ENCODE data around the gene KRI1.
A peak's percentile ranks its signal among the peaks of the same experiment; 100 is the strongest.

KRI1 gene

DNA sequence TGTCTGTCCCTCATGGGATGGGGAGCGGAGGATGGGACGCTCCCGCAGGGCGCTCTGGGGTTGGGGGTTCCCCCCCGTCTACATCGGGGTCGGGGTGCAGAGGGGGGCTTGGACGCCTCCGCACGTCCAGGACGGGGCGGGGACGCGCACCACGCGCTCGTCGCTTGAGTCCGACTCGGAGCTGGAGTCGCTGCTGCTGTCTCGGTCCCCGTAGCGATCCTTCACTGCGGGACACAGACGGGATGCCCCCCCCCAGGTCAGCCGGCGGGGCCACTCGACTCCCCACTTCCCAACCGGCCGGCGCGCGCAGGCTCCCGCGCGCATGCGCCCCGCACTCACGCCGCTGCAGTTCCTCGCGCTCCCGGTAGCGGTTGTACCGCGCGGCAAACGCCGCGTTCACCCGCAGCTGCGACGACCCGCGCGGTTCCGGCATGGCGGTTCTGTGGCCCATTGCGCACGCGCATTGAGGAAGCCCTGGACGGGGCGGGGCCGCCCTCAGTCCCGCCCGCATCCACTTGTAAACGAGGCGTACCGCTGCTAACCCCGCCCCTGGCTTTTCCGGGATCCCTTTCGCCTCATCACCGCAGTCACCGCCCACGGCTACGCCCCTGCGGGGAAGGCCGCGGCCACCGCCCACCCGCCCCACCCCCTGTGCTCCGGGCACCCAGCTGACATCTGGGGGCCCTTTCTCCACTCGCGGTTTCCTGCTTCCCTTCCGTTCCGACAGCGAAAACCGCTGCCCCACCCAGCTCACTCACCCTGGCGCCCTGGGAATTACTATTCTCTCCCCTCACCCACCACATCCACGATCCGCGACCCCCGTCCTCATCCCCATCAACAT is at the start of gene KRI1:
KRI1 (minus strand) TSS at position 444 of the 841 bp plus-strand sequence; CDS start at position 433, 11 bp downstream.
- peaks cover 6% of the 10 kb centered on the region for H3K36me3 ChIP-seq (ENCODE audit: control insufficient read depth, insufficient read depth, low read length, severe bottlenecking)
- H3K4me3 ChIP-seq (ENCODE audit: low read length): peak within 1 kb of the TSS; percentile 92
- DNase-seq (ENCODE audit: low read depth): peak; percentile 99
- H3K9ac ChIP-seq (ENCODE audit: low read length): peak within 1 kb of the TSS; percentile 93
- no peaks in the 10 kb centered on the region for H3K9me3 ChIP-seq (ENCODE audit: control insufficient read depth, low read length)
- H3K27me3 ChIP-seq (replicated peaks; ENCODE audit: control insufficient read depth, insufficient read depth, low read length): no peaks in the 10 kb centered on the region
- peaks cover 26% of the 10 kb centered on the region for H3K4me1 ChIP-seq (ENCODE audit: control insufficient read depth, insufficient read depth, low read length)

DNA sequence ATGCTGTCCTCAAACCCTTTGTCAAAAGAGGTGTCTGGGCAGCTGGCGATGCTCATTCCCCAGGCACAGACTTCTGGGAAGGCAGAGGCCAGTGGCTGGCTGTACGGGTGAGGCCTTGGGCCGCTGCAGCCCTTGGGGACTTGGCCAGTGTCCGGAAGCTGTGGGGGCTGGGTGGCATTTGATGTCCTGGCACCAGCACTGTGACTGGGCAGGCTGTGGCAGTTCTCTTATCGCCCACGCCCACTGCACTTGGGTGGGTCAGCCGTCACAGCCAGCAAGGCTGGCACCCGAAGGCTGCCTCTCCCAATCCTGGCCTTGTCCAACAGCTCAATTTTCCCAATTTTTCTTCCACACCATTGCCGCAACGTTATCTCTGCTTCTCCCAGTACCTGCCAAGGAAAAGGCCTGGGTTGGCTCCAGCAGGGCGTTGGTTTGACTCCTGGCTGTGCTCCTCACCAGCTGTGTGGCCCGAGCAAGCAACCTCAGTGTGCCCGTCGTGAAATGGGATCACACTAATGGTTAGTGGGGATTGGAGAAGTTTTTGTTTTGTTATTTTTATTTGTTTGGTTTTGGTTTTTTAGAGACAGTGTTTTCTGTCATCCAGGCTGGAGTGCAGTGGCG is 46.8 kb upstream of the KRI1 start:
- H3K9me3 ChIP-seq (ENCODE audit: control insufficient read depth, low read length): no peaks in the 10 kb centered on the region
- H3K4me1 ChIP-seq (ENCODE audit: control insufficient read depth, insufficient read depth, low read length): peaks cover 19% of the 10 kb centered on the region
- H3K36me3 ChIP-seq (ENCODE audit: control insufficient read depth, insufficient read depth, low read length, severe bottlenecking): no peaks in the 10 kb centered on the region
- no peak for DNase-seq (ENCODE audit: low read depth)
- H3K27me3 ChIP-seq (replicated peaks; ENCODE audit: control insufficient read depth, insufficient read depth, low read length): no peaks in the 10 kb centered on the region
- H3K9ac ChIP-seq (ENCODE audit: low read length): peak overlapping the region; percentile 30
- H3K4me3 ChIP-seq (ENCODE audit: low read length): no peak overlapping the region

DNA sequence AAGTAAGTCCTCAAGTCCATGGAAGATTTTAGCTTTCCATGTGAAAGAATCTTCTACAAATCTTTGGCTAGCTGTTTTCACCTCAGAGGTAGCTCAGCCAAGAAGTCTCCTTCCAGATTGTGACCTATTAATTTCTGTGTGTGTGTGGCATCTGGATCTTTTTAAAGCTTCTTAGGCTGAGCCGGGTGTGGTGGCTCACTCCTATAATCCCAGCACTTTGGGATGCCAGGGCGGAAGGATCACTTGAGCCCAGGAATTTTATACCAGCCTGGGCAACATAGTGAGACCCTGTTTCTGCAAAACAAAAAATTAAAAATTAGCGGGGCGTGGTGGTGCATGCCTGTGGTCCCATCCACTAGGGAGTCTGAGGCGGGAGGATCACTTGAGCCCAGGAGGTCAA is 46.1 kb upstream of the KRI1 start:
- Histone ChIP-seq H3K9ac (ENCODE audit: low read length) (peak overlapping the region; percentile 30), H3K4me3 (ENCODE audit: low read length) (no peak overlapping the region), H3K9me3 (ENCODE audit: control insufficient read depth, low read length) (no peaks in the 10 kb centered on the region), H3K4me1 (ENCODE audit: control insufficient read depth, insufficient read depth, low read length) (peaks cover 14% of the 10 kb centered on the region), H3K36me3 (ENCODE audit: control insufficient read depth, insufficient read depth, low read length, severe bottlenecking) (no peaks in the 10 kb centered on the region), H3K27me3 (replicated peaks; ENCODE audit: control insufficient read depth, insufficient read depth, low read length) (no peaks in the 10 kb centered on the region)
- DNase-seq (ENCODE audit: low read depth): no peak

DNA sequence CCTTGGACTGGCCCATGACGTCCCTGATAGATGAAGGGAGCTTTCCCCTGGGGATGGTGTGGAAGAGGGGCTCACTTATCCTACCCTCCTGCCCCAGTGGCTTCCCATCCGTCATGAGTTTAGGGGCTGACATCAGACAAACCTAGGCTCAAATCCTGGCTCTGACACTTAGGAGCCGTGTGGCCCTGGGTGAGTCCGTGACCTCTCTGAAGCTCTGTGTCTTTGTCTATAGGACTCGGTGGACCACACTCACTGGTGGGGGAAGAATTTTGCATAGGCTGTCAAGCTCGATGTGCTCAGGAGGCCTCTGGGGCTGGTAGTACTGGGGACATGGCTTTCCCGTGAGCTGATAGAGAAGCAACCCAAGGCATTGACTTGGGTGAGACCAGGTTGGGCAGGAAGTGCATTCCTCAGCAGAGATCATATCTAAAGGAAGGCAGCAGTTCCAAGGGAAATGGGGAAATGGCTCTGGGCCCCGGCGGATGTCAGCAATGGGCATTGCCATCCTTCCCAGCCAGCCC is 38.7 kb upstream of the KRI1 start:
- Histone ChIP-seq H3K4me1 (ENCODE audit: control insufficient read depth, insufficient read depth, low read length) (peaks cover 10% of the 10 kb centered on the region), H3K9me3 (ENCODE audit: control insufficient read depth, low read length) (no peaks in the 10 kb centered on the region), H3K9ac (ENCODE audit: low read length) (no peak overlapping the region), H3K36me3 (ENCODE audit: control insufficient read depth, insufficient read depth, low read length, severe bottlenecking) (no peaks in the 10 kb centered on the region), H3K27me3 (replicated peaks; ENCODE audit: control insufficient read depth, insufficient read depth, low read length) (no peaks in the 10 kb centered on the region), H3K4me3 (ENCODE audit: low read length) (no peak overlapping the region)
- DNase-seq (ENCODE audit: low read depth): no peak

DNA sequence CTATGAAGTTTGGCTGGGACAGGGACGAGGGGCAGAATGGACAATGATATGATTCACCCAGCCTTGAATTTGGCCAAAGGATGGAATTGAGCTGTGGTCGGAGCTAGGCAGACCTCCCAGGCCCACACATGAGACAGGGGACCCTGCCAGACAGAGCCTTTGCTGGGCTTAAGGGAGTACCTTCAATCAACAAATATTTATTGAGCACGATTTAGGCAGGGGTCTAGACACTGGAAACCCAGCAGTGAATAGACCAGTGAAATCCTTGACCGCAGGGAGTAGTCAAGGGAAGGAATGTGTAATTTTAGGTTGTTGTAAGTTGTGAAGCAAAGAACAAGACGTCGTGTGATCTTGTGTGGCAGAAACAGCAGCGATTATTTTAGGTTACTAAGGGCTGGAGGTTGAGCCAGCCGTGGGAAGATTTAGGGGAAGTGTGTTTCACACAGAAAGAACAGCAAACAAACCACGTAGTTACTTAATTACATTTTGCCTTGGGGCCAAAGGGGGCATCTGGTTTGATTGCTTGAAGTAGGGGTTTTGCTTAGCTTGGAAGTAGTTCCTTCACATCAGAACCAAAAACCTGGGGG is 38.2 kb upstream of the KRI1 start:
- H3K36me3 ChIP-seq (ENCODE audit: control insufficient read depth, insufficient read depth, low read length, severe bottlenecking): no peaks in the 10 kb centered on the region
- H3K9me3 ChIP-seq (ENCODE audit: control insufficient read depth, low read length): no peaks in the 10 kb centered on the region
- peak overlapping the region; percentile 95 for H3K9ac ChIP-seq (ENCODE audit: low read length)
- H3K4me3 ChIP-seq (ENCODE audit: low read length): peak overlapping the region; percentile 97
- H3K4me1 ChIP-seq (ENCODE audit: control insufficient read depth, insufficient read depth, low read length): peaks cover 10% of the 10 kb centered on the region
- DNase-seq (ENCODE audit: low read depth): no peak
- no peaks in the 10 kb centered on the region for H3K27me3 ChIP-seq (replicated peaks; ENCODE audit: control insufficient read depth, insufficient read depth, low read length)

DNA sequence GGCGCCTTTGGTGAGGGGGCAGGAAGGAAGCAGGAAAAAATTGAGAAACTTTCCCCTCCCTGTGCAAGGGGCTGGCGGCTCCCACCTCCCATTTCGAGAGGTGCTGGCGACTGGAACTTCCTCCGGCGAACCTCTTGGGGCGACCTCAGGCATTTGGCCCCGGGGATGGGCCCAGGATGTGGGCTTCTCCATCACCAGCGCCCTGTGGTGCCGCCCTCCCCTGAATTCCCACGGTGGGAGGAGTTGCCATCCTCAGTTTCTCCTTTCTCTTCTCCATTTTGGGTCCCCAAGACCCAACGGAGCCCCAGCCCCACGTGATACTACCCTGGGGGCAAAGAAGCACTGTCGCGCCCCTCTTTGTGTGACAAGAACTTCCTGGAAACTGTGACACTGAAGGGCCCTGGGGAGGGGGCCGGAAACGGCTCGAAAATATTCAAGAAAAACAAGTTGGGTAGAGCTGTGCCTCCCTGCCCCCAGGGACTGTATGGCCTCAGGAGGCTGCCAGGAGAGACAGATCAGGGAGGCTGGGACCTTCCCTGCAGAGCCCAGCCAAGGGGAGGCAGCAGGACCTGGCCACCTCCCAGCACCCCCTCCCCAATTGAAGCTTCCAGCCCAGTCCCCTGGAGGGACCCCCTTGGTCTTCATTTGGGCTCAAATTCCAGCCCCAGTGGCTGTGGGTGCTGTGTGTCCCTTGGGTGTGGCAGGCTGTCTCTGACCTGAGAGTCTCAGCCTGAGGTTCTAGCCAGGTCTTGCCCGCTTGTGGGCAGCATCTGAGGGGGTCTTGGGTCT is 37.5 kb upstream of the KRI1 start:
- peak; percentile 41 for DNase-seq (ENCODE audit: low read depth)
- H3K27me3 ChIP-seq (replicated peaks; ENCODE audit: control insufficient read depth, insufficient read depth, low read length): peaks cover 1% of the 10 kb centered on the region

DNA sequence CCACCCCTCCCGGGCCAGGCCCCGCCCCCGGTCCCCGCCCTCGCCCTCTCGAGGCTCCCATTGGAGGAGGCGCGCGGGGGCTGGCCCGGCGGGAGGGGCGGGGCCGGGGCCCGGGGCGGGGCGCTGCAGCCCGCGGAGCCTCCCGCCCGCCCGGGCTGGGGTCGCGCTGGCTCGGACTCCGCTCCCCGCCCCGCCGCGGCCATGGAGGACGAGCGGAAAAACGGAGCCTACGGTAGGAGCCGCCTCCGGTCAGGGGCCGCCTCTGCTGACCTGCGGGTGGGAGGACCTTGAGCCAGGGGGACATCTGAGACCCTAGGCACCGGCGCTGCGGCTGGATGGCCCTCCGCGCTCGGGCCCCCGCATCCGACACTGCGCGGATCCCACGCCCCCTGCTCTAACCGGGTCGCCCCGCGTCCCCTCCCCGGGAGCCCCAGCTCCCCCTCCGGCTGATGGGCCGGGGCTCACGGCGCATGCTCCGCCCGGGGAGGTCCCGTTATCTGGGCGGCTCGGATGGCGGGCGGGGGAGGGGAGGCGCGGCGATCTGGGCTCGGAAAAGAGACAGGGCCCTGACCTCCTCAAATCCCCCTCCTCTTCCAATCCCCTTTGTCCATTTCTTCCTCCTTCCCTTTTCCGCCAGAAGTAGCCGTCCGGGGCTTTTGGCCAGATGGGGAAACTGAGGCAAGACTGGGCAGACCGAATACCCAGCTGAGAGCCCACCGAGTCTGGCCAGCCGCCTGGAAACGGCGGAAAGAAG is 36.7 kb upstream of the KRI1 start:
- Histone ChIP-seq H3K27me3 (replicated peaks; ENCODE audit: control insufficient read depth, insufficient read depth, low read length) (peaks cover 6% of the 10 kb centered on the region), H3K4me3 (ENCODE audit: low read length) (peak overlapping the region; percentile 97), H3K4me1 (ENCODE audit: control insufficient read depth, insufficient read depth, low read length) (peaks cover 10% of the 10 kb centered on the region), H3K36me3 (ENCODE audit: control insufficient read depth, insufficient read depth, low read length, severe bottlenecking) (no peaks in the 10 kb centered on the region), H3K9ac (ENCODE audit: low read length) (peak overlapping the region; percentile 95), H3K9me3 (ENCODE audit: control insufficient read depth, low read length) (no peaks in the 10 kb centered on the region)
- DNase-seq (ENCODE audit: low read depth): peak; percentile 95

More for the DNA sequence above, 37.5 kb upstream of the KRI1 start:
- peak overlapping the region; percentile 97 for H3K4me3 ChIP-seq (ENCODE audit: low read length)
- peak overlapping the region; percentile 95 for H3K9ac ChIP-seq (ENCODE audit: low read length)
- H3K36me3 ChIP-seq (ENCODE audit: control insufficient read depth, insufficient read depth, low read length, severe bottlenecking): no peaks in the 10 kb centered on the region
- no peaks in the 10 kb centered on the region for H3K9me3 ChIP-seq (ENCODE audit: control insufficient read depth, low read length)
- H3K4me1 ChIP-seq (ENCODE audit: control insufficient read depth, insufficient read depth, low read length): peaks cover 10% of the 10 kb centered on the region

DNA sequence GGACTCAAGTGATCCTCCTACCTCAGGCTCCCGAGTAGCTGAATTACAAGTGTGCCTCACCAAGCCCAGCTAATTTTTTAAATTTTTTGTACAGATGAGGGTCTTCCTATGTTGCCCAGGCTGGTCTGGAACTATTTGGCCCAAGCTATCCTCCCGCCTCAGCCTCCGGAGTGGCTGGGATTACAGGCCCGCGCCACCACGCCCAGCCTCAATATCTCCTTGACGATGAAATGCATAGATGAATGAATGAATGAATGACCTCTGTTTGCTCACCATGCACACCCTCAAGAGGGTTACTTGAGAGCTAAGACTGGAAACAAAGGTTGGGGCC is 36.2 kb upstream of the KRI1 start:
- no peak for DNase-seq (ENCODE audit: low read depth)
- H3K27me3 ChIP-seq (replicated peaks; ENCODE audit: control insufficient read depth, insufficient read depth, low read length): peaks cover 6% of the 10 kb centered on the region
- H3K4me3 ChIP-seq (ENCODE audit: low read length): peak overlapping the region; percentile 47
- H3K9me3 ChIP-seq (ENCODE audit: control insufficient read depth, low read length): no peaks in the 10 kb centered on the region
- no peak overlapping the region for H3K9ac ChIP-seq (ENCODE audit: low read length)
- no peaks in the 10 kb centered on the region for H3K36me3 ChIP-seq (ENCODE audit: control insufficient read depth, insufficient read depth, low read length, severe bottlenecking)
- H3K4me1 ChIP-seq (ENCODE audit: control insufficient read depth, insufficient read depth, low read length): peaks cover 10% of the 10 kb centered on the region

DNA sequence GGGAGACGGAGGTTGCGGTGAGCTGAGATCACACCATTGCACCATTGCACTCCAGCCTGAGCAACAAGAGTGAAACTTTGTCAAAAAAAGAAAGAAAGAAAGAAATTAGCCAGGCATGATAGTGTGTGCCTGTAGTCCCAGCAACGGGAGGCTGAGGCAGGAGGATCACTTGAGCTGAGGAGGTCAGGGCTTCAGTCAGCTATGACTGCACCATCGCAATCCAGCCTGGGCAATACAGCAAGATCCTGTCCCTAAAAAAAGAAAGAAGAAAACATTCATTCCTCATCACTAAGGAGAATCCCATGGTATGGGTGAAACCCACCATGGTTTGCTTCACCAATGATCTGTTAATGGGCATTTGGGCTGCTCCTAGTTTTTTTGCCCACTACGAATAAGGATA is 34.3 kb upstream of the KRI1 start:
- H3K9ac ChIP-seq (ENCODE audit: low read length): no peak overlapping the region
- H3K27me3 ChIP-seq (replicated peaks; ENCODE audit: control insufficient read depth, insufficient read depth, low read length): peaks cover 6% of the 10 kb centered on the region
- no peaks in the 10 kb centered on the region for H3K9me3 ChIP-seq (ENCODE audit: control insufficient read depth, low read length)
- DNase-seq (ENCODE audit: low read depth): no peak
- H3K36me3 ChIP-seq (ENCODE audit: control insufficient read depth, insufficient read depth, low read length, severe bottlenecking): no peaks in the 10 kb centered on the region
- H3K4me3 ChIP-seq (ENCODE audit: low read length): no peak overlapping the region
- peaks cover 10% of the 10 kb centered on the region for H3K4me1 ChIP-seq (ENCODE audit: control insufficient read depth, insufficient read depth, low read length)

DNA sequence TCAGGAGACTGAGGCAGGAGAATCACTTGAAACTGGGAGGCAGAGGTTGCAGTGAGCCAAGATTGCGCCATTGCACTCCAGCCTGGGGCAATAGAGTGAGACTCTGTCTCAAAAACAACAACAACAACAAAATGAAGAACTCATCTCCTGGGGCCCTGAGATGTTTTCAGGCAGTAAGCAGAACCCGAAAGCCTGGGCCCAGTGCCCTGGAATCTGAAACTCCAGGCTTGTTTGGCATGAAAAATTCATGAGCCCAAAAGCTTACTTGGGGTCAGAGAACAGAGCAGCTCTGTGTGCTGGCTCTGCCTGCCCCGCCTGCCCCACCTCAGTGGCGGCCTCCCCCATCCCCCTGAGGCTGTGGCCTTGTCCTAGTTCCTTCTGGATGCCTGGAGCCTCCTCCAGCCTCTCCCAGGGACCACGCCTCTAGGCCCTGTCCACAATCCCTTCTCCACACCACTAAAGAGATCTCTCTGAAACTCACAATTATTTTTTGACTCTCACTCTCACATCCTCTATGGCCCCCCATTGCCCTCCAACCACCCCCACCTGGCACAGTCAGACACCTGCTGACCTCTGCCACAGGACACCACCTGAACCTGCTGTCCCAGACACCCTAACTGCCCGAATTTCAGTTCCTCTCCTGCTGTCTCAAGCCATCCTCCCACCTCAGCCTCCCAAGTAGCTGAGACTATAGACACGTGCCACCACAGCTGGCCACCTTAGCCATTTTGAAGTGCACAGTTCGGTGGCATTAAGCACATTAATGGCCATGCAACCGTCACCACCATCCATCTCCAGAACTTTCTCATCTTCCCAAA is 28.2 kb upstream of the KRI1 start:
- H3K9ac ChIP-seq (ENCODE audit: low read length): peak overlapping the region; percentile 75
- DNase-seq (ENCODE audit: low read depth): peak; percentile 83
- H3K4me3 ChIP-seq (ENCODE audit: low read length): no peak overlapping the region
- peaks cover 11% of the 10 kb centered on the region for H3K4me1 ChIP-seq (ENCODE audit: control insufficient read depth, insufficient read depth, low read length)
- peaks cover 6% of the 10 kb centered on the region for H3K27me3 ChIP-seq (replicated peaks; ENCODE audit: control insufficient read depth, insufficient read depth, low read length)
- H3K9me3 ChIP-seq (ENCODE audit: control insufficient read depth, low read length): no peaks in the 10 kb centered on the region
- H3K36me3 ChIP-seq (ENCODE audit: control insufficient read depth, insufficient read depth, low read length, severe bottlenecking): no peaks in the 10 kb centered on the region
